NCI-H1694 treated with DMSO at 0.1 percent for 48 hours (cell line): ENCODE measurements around the gene TMCC2.

Experiments used
- DNase-seq: peaks from one replicate; lab custom pipeline; 2025; lab: John Stamatoyannopoulos, UW

The TMCC2 gene

DNA sequence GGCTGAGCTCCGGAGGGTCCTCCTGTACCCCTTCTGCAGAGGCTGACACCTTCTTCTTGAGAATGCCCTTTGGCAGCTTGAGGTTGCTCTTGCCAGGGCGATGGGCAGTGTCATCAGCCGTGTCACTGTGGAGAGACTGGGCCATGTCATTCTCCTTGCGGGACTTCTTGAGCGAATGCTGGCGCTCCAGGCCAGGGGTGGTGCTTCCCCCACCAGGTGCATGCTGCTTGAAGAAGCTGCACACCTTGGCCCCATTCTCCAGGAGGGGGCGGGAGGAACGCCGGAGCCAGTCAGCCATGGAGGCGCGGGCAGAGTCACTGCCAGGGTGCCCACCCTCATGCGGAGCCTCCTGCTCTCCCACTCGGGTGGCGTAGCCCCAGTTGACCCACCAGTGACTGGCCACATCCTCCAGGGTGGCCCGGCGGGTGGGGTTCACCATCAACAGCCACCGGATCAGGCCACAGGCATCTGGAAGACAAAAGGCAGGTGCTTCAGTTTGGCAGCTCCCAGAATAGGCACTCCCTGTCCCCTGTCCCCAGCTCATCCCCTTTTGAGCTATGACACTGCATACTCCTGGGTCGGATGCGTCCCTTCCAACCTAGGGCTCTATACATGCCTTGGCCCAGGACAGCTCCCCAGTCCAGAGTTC is 76.4 kb downstream of the TMCC2 start:
- no peak for DNase-seq

DNA sequence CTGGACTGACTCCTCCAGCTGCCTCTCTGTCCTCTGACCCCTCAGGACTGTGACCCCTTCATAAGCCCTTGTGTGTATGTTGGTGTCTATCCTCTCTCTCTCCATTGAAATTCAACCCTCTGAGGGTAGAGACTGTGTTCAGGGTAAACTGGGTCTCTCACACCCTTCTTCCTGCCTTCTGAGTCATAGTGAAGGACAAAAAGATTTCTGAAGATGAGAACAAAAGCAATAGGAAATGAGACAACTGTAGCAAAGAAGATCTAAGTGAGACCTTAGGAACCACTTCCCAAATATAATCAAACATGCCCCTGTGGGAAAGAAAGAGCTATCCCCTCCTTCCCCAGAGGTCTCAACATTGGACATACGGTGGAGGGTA is 76.9 kb downstream of the TMCC2 start:
- no peak for DNase-seq

- no peak for DNase-seq
Observed at GRCh38 chr1:205306929-205307566, 79.3 kb downstream of the TMCC2 start.

DNA sequence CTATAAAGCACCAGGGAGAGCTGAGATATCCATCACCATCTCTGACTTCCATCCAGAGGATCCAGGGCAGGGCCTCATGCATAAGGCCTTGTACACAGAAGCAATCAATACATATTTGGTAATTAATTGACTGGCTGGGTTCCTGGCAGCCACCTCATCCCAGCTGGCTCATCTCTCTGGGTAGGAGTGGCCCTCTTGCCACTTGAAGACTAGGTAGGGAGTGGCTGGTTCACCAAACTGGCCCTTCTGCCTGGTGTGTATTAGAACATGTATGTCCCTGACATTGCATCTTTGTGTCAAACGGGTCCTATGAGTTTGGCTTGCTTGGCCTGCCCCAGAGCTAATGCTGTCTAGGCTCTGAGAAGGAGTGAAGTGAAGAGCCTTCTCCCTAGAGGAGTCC is 82.0 kb downstream of the TMCC2 start:
- DNase-seq = no peak

GRCh38 chr1:205310976-205311704 is 83.4 kb downstream of the TMCC2 start:
- no peak for DNase-seq

- DNase-seq = no peak
Observed at GRCh38 chr1:205312866-205313562, 85.3 kb downstream of the TMCC2 start.

DNA sequence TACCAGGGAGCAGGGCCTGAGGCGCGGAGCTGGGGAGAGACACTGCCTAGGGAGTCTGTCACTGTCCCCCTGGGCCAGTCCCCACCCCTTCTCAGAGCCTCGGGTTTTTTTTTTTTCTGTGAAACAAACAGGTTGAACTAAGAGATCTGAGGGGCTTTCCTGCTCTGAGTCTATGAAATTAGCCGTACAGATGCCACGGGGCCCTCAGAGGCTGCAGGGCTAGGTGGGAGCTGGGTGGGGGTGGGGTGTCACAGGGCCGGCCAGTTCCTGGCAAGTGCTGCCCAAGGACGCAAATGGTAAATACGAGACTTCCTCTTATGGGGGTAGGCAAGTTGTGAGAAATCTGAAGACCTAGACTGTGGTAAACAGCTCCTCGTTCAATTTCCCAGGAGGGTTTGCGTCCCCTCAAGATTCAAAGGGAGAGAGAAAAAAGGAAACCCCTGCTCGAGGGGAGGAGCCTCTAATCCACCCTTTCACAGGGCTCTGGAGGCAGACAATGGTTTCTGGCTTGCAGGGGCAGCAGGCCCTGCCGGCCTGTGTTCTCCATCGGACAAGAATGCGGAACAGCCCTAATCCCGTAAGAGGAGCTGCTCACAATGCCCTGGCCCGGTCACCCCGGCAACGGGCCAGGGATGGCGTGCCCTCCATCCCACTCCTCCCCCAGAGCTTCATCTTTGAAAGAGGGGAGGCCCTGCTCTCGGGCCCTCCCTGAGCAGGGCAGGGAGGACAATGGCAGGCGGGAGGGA is 86.0 kb downstream of the TMCC2 start:
- DNase-seq = no peak

- DNase-seq = no peak
Observed at GRCh38 chr1:205315008-205315618, 87.4 kb downstream of the TMCC2 start.

DNA sequence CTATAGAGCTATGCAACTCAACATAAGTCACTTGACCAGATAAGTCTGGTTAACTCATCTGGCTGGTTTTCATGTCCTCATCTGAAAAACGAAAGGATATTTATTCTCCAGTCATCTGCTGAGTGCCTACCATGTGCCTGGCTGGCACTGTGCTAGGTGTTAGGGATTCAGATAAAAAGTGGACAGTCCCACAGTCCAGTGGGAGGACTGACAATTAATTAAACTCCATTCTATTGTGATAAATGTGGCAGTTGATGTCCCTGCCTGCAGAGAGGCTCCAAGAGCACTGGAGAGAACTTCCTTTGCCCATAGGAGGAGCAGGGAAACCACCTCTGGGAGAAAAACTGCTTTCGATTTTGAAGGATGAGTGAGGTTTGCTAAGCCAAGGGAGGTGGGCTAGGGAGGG is 88.4 kb downstream of the TMCC2 start:
- DNase-seq = no peak

- no peak for DNase-seq
Observed at GRCh38 chr1:205317311-205317917, 89.7 kb downstream of the TMCC2 start.

DNA sequence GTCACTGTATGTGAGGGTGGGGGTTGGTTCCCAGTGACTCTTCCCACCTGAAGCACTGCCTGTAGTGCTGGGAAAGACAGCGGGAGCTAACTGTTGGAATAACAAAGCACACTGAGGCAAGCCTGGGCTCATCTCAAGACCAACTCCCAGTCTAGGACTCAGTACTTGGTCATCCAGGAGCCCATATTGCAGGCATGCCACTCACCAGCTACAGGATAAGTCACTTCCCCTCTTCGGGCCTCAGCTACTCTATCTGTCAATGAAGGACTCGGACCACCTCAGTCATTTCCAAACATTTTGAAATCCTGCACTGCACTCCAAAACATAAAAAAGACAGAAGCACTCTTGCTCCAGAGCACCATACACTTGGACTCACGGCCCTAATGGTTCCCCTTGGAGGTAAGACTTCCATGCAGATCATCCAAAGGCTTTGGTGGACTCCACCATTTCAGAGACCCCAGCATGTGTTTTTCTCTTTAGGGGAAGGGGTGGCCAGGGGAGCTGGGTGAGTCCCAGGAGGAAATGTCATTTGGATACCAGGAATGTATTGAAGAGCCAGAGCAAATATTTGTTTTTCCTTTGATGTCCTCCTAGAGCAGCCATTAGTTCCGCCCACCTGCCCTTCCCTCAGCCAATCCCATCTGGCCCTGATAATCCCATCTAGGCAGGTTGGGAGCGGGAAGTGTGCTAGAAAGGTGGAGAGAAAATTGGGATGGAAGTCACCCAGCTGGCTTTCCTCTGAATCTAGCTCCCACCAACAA is 90.7 kb downstream of the TMCC2 start:
- DNase-seq = no peak

DNA sequence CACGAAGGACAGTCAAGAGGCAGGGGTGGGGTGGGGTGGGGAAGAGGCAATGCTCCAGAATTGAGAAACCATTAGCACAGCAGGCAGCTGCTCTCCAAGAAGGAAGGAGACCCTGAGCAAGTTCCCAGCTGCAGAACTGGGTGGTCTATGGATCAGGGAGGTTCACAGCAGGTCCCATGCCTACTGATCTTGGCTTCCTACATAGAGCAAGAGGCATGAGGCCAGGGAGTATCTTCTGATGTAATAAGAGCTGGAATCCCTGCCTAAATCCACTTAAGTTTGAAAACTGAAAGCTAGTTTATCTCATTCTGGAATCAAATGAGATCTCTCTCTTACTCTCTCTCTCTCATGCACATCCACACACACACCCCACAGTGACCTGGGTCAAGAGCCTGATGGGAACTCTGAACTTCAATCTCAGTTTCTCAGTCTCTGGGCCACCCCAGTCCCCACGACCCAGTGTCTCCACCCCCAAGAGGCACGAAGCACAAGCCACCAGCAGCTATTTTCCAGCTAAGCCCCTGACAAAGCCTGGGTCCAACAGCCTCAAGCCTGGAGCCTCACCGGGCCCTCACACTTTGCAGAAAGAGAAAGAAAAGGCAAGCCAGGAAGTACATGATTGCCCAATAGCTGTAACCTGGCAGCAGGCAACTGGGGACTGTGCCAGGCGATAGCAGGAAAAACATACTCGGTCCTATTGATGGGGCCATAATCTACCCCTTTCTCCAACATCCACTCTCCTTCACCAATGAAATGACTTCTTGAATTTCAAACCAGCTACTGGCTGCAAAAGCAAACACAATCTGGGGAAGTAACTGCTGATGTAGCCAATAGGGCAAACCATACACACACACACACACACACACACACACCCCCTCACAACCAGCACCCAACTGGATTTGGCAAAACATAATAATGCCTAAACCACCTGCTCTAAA is 91.6 kb downstream of the TMCC2 start:
- no peak for DNase-seq

- peak; percentile 64 for DNase-seq
Observed at GRCh38 chr1:205321162-205321958, 93.6 kb downstream of the TMCC2 start, which contains the start of gene NUAK2. Gene NUAK2, minus strand, starts transcription at chr1:205321745. Its CDS starts 117 bp downstream, at chr1:205321628.

DNA sequence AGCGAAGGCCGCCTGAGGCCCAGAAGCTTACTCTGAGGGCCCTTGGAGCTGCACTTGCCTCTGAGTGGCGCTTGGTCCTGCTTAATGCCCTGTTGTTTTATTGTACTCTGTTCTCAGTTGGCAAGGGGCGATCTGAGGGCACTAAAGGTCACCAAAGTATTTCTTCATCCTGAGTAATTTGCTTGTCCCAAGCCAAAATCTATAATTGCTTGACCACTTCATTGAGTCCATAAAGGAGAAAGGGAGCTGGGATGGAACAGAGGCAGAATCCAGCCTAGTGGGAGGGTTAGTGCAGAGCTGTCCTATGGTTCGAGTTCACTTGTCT is 94.2 kb downstream of the TMCC2 start:
- no peak for DNase-seq
